Measurements from ENCODE around the gene VEGFD.
"Not testable (repeated sequence)": the region's sequence is repeated elsewhere in the genome, so short reads cannot be mapped to it uniquely, and the experiment has no call there.

The VEGFD gene

DNA sequence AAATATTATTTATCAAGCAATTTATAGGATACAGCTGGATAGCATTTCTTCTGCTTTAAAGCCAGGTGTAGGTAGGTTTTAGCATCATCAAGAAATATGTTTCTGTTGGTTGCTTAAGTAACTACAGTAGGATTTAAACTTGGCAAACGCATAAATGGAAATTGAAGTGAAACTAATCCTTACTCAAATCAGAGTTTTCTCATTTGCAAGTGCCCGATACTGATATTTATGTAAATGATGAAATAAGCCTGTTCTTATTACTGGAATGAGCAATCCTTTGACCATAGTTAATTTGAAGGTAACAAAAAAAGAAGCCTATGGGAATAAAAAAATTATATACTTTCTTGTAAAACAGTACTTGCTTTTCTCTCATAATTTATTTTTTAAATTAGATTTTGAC, 25.7 kb downstream of the VEGFD start:
- DNase-seq = no peak

DNA sequence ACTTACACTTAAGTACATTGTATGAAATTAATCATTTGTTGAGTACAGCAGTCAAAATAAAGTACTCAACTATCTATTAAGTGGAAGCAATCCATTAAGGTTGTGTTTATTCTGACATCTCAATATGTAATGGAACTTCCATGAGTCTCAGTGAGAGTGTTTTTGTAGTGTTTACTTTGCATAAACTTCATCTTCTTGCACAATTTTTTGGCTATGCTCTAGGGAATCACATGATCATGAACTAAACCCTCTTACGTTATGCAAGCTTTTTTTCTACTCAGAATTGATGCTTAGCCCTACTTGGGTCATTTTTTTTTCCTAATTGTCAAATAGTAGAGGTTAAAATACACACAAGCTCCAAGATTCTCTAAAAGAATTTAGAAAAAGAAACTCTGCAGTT, 27.8 kb downstream of the VEGFD start:
- DNase-seq = no peak

DNA sequence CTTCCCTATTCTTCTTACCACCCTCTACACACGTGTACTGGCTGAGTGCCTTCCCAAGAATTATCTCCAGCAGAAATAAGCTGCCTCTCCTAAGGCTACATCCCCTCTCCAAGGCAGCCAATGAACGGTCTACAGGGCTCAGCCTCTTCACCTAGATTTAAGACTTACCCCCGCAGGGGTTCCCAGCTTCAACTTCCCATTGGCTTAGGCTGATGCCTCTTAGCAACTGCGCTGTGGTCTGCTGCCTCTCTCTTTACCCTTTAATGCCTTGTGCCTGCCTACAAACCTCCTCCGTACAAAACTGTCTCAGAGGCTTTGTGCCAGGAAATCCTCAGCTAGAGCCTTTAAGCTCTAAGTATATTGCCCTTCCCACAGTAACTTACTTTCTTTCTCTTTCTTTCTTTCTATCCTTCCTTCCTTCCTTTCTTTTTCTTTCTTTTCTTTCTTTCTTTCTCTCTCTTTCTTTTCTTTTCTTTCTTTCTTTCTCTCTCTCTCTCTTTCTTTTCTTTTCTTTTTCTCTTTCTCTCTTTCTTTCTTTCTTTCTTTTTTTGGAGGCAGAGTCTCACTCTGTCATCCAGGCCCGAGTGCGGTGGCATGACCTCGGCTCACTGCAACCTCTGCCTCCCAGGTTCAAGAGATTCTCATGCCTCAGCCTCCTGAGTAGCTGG, 33.8 kb downstream of the VEGFD start:
- DNase-seq = no peak

DNA sequence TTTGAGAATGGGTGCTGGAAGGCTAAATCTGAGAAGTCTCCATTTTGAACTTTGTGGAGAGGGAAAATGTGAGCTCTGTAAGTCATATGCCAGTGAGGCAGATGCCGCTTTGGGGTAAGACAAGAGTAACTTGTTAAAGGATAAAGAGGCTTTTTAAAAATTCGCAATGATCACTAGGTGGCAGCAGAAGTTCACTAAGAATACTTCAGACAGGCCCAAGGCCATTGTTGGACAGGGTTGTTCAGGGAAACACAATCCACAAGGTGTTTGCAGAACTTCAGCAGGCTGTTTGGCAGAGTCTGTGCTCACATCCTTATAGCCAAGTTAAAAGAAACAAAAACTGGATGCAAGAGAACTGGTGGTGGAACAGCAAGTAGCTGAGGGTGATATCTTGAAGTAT, 35.2 kb downstream of the VEGFD start:
- peak; percentile 8 for DNase-seq

DNA sequence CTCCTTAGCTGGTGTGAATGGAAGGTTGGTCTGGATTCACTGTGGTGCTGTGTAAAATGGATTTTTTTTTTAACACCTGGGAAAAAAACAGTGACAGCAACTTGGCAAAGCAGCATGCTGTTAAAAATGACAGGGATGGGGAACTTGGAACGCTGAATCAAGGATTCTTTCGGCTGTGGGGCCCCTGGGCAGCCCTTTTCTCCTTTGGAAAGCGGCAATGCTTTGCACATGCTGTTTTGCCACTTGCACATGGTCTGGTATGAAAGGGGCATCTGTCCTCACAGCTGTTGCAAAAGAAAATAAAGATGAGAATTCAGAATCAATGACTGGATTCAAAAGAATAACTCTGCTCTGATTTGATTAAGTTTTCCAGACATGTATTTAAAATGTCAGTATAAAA, 38.2 kb downstream of the VEGFD start:
- no peak for DNase-seq

DNA sequence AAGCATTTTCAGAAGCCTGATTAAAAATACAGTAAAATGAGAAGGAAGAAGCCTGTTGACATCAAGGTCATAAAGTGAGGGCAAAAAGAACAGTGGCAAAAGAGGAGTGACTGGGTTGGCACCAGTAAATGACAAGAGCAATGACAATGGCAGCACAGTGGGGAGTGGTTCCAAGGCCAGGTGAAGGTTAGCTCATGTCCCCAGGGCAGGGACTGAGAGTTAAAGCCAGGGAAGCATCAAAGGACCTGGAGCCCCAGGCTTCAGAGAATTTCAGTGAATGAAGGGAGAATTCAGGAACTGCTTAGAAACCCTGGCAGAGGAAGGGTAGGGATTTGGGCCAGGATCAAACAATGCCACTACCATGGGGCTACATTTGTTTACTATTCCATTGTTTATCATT, 40.1 kb downstream of the VEGFD start:
- DNase-seq = no peak

DNA sequence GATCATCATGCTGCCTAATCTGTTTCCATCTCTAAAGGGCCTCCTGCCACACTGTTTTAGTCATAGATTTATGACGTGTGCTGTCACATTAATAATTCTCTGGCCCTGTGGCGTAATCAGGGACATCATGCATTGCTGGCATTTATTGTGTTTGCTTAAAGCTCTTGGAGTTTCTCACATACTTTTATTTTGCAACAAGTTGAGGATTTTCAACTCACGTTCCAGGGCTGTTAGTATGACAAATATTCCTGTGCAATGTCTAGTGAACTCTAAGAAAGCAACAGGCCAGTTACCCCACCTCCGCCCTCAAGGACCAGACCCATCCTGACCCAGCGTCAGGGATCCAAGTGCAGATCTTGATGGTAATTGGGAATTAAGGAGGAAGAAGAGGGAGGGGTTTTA, 41.1 kb downstream of the VEGFD start:
- DNase-seq = no peak

DNA sequence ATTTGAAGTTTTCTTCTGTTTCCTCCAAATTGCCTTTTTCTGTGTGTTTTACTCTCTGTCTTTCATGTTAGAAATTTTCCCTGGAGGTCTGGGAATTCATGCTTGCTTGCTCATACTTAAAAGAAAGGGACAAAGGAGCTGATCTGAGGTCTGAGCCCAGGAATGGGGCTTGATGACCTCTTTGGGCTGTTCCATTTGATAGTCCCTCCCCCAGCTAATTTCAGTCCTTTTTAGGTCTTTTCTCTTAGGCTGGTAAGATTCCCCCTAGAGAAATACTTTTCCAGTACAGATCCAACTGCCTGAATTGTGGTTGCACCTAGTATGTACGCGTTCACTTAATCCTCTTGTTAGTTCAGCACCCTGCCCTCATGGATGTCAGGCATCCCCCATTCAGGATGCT, 43.3 kb downstream of the VEGFD start:
- DNase-seq = no peak

DNA sequence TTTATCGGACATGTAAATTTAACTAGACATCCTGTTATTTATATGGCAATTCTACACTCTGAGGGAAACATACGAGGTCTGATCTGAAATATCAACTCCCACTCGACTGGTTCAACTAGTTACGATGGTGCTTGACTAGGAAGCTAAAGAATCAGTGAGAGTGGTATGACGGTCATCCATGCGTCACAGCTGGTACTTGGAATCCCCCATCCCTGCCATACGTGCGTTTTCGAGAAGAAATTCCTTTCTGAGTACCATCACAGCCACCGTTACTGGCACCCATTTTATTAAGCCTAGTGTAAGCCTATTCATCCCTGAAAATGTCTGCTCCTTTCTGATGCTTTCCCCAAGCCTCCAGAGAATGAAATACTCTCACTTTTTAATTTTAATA, 48.2 kb downstream of the VEGFD start:
- peak; percentile 10 for DNase-seq

DNA sequence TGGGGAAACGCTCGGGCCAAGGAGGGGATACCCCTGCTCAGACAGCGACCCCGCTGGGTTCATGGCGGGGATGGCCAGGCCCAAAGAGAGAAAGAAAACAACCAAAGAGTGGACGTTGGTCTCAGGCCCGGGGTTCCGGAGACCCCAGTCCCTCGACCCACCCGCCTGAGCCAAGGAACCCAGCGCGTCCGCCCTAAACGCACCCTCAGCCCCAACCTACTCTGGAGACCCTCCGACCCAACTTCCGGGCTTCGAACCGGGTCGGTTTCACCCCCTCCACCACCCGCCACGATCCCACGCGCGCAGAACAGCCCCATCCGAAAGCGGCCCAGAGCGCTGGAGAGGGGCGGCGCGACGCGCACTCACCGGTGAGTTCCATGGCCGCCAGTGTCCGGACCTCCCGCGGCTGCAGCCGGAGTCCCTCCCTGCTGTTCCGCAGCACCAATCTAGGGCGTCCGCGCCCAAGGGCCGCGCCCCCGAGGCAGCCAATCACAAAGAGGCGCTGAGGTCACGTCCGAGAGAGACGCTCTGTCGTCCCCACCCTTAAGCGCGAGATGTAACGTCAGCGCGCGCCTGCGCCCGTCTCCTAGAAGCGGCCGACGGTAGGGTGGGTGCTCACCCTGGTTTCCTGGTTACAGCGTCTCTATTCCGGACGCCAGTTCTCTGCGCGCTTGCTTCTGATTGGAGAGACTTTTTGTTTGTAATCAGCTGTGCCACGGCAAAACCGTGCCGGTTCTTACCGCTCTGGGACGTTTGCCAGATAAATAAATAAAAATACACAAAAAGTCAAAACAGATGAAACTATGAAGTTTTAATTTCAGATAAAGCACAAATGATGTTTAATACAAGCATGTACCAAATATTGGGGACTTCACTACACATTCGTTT, 48.8 kb downstream of the VEGFD start, which contains the start of gene PIGA:
Gene PIGA, minus strand, starts transcription at position 389 of the 888 bp plus-strand sequence. CDS start 3,593 bp downstream, outside the sequence.
- DNase-seq = peak; percentile 90

DNA sequence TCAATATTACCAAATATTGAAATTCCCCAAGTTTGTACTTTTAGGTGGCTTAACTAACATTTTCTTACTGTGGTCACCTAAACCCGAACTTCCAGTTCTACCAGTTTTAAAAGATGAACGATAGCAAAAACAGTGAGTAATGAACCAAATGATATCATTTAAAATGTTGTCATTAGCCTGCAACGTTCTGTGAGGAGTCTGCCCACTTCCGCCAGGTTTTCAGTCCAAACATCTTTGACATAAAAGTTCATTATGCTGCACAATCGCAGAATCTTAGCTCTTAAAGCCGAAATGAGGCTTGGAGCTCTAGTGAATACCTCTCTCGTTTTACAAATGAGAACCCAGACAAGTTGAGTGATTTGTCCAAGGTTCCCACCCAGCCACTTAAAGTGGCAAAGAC, 49.7 kb downstream of the VEGFD start:
- peak; percentile 29 for DNase-seq

DNA sequence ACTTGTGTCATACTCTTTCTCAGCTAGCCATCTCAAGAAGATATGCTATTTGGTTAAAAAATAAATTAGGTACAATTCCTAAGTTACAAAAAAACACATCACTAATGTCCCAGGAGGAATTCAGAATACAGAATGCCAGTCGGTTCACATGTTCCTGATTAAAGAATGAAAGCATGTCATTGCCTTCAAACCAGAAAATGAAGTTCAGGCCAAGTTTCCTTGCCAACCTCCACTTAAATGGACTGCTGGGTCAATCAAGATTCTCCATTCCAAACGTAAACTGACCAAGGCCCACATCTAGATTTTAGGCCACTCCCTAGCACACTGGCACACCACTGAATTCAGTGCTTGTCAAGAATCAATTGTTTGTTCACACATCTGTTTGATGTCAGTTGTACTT, 55.4 kb downstream of the VEGFD start:
- no peak for DNase-seq

DNA sequence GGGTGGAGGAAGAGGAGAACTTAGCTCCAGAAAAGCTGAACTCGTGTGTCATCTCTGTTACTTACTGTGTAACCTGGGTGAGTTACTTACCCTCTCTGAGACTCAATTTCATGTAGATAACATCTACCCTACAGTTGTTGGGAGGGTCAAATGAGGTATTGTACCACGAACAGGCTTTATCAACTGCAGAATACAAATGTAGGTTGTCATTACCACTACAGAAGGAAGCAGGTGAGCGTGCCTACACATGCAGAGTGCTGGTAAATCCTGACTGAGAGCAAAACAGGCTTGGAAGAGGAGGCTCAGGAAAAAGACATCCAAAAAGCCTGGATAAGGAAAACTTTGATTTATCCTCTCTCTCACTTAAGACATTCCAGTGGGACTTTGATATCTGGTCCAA, 56.1 kb downstream of the VEGFD start:
- no peak for DNase-seq

DNA sequence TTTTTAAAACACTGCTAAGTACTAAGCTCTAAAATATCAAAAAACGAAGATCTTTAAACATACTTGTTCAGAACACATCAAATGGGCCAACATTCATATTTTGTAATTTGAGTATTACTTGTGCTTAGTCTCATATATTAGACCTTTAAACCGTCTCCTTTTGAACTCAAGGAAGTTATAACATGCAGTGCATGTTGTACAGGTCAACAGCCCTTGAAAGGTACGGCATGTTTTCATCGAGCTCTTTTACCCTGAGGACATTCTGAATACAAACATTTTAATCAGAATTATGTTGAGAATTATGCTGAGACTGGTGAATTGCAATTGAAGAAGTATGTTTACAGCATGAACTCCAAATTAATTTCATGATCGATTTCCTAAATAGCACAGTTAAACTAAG, 61.7 kb downstream of the VEGFD start:
- no peak for DNase-seq

DNA sequence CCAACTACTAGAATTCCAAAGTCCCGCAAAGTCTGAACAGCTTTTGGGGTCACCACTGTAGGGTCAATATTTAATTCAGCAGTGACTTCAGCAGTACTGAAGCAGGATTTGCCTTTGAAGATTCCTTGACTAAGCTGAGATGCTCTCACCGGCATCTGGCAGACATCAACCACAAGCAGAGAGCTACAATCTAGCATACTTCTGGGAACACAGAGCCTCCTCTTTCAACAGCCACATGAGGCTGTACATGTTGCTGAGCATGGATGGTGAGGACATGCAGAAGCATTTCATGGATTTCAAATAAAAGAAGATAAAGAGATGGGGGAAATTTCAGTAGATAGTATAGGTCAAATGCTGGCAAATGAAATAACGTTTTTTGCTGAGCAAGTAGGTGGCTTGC, 62.1 kb downstream of the VEGFD start:
- no peak for DNase-seq

DNA sequence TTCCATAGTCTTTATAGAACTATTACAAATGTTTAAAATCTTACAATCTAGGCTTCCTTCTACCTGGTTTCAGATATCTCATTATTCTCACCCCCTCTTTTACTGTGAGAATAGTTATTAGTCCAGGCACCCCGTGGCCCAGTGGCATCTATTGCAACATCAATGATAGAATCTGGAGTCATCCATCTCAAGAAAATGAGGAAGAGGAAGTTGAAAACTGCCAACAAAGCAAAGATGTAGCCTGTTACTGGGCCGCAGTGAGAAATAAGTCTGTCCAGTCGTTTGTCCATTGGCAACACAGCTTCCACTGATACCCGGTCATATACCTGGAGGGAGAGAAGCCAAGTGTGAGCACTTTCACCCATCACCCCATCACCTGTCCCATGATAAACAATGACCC, 62.8 kb downstream of the VEGFD start:
- no peak for DNase-seq

DNA sequence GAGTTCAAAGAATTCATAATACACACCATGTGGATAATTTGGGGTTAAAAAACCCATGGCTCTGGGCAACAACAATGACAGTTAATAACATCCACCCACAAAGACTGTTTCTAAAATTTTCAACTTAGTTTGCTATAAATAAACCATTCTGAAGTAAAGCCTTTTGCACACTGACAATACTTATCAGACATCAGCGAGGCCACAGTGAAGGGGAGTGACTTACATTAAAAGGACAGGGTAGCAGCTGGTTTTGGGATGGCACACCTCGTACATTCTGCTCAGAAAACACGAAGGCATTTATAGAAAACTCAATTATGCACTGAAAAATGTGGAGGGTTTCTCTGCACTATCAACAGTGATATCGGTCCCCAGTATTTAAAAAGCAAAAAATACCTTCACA, 63.9 kb downstream of the VEGFD start:
- no peak for DNase-seq

DNA sequence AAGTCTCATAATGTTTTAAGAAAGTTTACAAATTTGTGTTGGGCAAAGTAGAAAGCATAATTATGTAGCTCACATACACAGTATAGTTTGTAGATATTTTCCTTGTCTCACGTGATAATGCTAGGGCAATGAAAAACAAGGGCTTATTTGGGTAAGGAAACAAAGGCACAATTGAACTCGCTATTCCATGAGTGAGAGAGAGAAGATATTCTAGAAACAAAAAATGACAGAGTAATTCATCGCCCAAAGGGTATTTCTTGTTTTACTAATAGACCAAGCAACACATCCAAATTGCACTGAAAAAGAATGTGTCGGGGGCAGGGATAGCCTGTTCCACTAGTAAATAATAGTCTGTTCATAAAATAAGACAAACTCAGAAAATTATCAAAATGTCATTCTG, 65.1 kb downstream of the VEGFD start:
- no peak for DNase-seq

DNA sequence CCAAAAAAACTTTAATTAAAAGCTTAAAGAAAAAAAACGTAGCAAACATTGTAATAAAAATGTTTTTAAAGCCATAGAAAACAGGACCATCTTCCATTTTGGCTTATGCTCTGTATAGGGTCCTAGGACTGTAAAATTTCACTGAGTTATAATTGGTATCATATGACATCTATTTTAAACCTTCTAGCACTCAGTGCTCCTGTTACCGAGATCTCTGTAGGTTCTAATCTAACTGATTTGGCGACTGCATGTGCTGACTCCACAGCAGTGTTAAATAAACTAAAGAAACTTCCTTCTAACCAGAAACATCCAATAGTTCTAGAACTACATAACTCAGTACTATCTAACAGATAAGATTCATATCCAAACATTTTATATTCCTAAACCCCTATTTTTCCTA, 68.7 kb downstream of the VEGFD start, which contains the start of gene ASB11:
Gene ASB11, minus strand, starts transcription at position 132 of the 400 bp plus-strand sequence. Its CDS starts 35 bp downstream, at position 97.
- no peak for DNase-seq

DNA sequence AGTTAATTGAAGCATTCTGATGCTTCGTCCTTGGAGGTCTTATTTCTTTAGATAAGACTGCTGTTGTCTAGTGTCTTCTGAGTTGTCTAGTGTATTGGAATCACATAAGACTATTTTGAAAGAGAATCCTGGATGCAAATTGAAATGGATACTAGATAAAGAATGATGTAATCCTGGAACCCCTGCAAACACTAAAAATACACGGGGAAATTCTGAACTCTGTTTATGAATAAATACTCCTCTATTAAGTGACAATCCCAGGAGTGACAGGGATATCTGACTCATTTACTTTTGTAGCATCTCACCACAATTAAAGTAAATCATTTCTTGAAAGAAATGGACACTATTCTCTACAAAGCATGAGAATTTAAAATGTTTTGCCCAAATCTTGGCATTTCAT, 69.7 kb downstream of the VEGFD start:
- no peak for DNase-seq

DNA sequence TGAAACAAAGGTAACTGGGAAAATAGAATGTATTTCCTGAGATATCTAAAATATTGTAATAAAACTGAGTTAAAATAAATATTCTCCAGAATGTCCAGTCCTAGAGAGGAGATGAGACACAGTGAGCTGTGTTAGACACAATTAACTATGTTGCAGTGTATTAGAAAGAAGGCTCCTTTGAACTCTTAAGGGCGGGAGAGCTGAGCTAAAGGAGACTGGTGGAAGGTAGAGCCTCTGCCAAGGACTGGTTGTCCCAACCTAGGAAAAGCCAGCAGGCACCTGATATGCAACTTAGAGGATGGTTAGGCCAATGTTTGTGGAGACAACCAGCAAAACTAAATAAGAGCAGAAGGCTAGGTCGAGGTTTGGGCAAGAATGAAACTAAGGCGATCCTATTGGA, 73.1 kb downstream of the VEGFD start:
- no peak for DNase-seq

DNA sequence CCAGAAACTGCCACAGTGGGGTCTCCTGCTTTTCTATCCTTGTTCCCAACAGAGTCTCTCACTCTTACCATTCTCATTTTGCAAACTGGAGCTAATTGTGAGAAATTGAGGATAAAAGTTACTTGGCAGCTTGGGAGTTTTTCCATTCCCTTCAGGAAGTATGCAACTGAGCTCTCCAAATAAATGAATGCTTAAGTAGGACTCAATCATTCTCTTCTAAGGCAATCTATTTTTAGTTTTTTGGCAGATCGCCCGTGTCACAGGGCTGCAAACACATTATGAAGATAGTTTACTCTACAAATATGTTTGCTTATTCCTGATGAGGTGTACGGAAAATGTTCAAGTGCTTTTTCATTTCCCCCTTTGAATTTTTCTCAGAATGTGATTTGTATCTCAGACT, 74.1 kb downstream of the VEGFD start:
- DNase-seq = no peak

DNA sequence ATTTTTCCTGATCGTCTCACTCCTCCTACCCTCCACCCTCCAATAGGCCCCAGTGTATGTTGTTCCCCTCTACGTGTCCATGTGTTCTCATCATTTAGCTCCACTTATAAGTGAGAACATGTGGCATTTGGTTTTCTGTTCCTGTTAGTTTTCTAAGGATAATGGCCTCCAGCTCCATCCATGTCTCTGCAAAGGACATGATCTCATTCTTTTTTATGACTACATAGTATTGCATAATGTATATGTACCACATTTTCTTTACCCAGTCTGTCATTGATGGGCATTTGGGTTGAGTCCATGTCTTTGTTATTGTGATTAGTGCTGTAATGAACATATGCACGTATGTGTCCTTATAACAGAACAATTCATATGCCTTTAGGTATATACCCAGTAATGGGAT, 78.3 kb downstream of the VEGFD start:
- not testable (repeated sequence) for DNase-seq

DNA sequence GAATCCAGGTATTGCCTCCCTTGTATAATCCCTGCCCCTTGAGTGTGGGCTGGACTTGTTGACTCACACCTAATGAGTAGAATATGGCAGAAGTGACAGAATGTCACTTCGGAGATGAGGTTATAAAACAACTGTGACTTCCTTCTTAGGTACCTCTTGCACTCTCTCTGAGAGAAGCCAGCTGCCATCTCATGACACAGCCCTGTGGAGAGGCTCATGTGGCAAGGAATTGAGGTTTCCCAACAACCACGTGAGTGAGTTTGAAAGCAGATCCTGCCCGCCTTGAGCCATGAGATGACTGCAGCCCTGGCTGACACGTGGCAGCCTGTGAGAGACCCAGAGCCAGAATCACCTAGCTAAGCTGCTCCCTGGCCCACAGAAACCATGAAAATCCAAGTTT, 82.3 kb downstream of the VEGFD start:
- DNase-seq = no peak

Measured in CD4-positive, alpha-beta T cell treated with Interleukin-17A for 4 hours (primary cell).